GM21367 (cell line): ENCODE data around the gene LRRC10B.

Experiments used
- ATAC-seq: cut with Tn5 transposase; IDR thresholded peaks from one replicate; pipeline ENCODE4 v1.9.1; 2021; ENCODE audit not compliant: unreplicated experiment

LRRC10B gene

GRCh38 chr11:61543606-61544306 lies 35.2 kb downstream of the LRRC10B start:
- no peak for ATAC-seq

- no peak for ATAC-seq
Measured at GRCh38 chr11:61544466-61544865, 35.9 kb downstream of the LRRC10B start.

- ATAC-seq = no peak
Measured at GRCh38 chr11:61545341-61545740, 36.8 kb downstream of the LRRC10B start.

DNA sequence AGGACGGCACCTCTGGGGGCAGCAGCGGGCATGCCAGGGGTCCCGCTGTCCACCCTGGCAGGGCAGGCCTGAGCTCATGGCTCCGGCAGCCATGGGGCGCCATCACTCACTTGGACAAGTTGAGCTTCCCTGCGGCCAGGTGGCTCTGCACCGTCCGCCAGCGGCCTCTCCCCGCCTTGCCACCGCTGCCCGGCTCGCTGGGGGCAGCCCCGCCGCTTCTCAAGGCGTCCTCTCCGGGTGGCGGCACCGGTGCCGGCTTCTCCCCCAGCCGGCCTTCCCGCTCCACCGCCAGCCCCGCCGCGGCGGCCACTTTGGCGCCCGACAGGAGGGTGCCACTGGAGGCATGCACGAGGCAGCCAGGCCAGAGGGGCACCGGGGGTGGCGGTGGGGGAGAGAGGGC lies 37.4 kb downstream of the LRRC10B start:
- ATAC-seq = no peak

DNA sequence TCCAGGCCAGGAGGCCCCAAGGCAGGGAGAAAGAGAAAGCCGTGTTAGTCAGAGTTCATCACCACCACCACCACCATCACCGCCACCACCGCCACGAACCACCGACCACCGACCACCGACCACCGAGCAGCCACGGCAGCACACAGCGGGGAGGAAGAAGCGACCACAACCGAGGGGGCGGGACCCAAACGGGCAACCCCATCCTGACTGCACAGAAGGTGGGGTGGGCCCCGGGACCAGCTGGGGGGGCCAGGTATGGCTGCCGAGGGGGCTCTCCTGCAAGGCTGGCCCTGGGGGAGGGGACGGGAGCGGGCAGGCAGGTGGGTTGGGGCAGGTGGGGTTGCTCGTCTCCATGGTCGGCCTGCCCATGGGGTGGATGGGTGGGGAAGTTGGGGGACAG lies 38.1 kb downstream of the LRRC10B start:
- ATAC-seq = no peak

- ATAC-seq = no peak
Measured at GRCh38 chr11:61547246-61547645, 38.7 kb downstream of the LRRC10B start.

DNA sequence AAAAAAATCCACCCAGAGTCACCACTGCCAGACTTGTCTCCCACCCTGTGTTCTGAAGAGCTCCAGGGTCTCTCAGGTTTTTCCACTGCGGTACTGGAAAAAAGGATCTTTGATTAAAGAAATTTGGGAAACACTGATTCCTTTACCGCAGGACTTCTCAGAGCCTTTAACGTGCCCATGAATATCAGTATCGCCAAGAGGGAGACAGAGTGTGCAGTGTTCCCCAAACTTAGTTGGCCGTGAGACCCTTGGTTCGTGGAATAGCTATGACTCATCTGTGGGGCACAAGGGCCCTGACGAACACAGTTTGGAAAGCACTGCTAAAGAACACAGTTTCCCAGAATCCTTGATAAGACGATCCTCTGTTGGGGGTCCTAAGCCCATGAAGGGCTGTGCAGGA lies 40.6 kb downstream of the LRRC10B start:
- ATAC-seq = no peak

DNA sequence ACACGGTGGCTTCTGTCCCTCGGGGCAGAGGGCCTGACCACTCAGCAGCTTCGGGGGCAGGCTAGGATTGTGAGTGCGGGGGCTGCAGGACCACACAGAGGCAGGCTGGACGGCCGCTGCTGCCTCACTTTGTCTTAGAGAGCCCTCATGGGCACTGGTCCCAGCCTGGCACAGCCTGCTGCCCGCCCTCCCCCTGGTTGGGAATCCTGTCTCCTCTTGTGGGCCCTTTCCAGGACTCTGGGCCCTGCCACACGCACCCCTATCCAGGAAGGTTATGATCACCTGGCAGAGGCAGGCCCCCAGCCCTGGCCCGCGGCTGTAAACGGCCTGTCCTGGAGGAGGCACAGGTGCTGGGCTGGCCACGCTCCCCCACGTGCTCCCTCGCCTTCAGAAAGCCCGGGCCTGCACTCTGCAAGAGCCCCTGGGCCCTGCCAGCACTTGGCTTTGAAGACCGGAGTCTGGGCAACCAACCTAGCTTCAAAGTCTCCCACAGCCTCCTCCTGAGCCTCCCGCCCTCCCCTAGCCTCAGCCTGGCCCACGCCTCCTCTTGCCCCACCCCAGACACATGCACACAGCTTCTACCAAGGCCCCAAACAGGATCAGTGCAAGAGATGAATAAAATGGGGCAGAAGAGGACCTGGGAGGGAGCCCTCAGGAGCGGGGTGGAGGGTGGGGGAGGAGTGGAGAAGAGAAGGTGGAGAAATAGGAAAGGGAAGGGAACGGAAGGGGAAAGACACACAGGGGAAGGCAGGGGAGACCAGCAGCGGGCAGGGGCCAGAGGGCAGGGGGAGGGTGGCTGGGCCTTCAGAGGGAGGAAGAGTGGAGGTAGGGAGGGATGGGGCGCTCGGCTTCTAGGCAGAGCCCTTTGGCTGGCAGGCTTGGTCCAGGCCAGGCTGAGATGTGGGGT lies 41.4 kb downstream of the LRRC10B start:
- no peak for ATAC-seq

- no peak for ATAC-seq
Measured at GRCh38 chr11:61550665-61551227, 42.2 kb downstream of the LRRC10B start.

GRCh38 chr11:61551634-61552033 lies 43.1 kb downstream of the LRRC10B start:
- ATAC-seq = no peak

GRCh38 chr11:61552108-61552635 lies 43.6 kb downstream of the LRRC10B start:
- no peak for ATAC-seq

- ATAC-seq = no peak
Measured at GRCh38 chr11:61553373-61554171, 45.0 kb downstream of the LRRC10B start.

GRCh38 chr11:61554172-61554988 lies 45.8 kb downstream of the LRRC10B start:
- ATAC-seq = no peak

- ATAC-seq = no peak
Measured at GRCh38 chr11:61555051-61555969, 46.8 kb downstream of the LRRC10B start.

DNA sequence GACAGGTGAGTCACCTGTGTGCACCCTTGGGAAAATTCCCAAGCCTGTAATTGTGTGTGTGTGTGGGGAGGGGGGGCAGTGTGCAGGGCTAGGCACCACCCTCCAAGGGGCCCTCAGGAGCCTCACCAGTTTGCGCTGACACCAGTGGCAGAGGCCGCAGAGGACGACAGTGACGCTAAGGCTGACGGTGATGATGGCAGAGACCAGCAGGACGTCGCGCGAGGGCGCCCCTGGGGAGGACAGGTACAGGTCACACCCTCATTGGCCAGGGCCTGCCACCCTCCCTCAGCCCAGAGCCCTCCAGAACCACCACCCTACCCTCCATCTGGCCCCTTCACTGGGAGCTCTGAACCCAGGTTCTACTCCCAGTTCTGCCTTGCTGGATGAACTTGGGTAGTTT lies 47.4 kb downstream of the LRRC10B start:
- ATAC-seq = no peak

DNA sequence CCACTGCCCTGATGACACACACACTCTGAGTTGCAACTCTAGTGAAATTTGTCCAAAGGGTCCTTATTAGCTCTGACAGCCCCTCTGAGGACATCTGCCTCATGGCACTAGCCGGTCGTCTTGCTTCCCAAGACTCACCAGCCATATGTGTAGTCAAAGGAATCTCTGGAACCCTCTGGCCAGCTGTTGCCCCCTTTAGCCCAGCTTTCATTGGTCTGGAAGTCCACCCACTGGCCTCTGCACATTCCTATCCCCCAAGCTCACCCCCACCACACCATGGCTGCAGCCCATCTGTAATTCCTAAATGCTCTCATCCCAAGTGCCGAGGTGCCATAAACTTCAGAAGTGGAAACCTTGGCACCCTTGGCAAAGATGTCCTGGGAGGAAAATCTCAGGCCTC lies 48.1 kb downstream of the LRRC10B start:
- no peak for ATAC-seq
